Measurements from ENCODE around the gene DACT1.
A peak's percentile ranks its signal among the peaks of the same experiment; 100 is the strongest.
"Not testable (repeated sequence)": the region's sequence is repeated elsewhere in the genome, so short reads cannot be mapped to it uniquely, and the experiment has no call there.

The DACT1 gene

DNA sequence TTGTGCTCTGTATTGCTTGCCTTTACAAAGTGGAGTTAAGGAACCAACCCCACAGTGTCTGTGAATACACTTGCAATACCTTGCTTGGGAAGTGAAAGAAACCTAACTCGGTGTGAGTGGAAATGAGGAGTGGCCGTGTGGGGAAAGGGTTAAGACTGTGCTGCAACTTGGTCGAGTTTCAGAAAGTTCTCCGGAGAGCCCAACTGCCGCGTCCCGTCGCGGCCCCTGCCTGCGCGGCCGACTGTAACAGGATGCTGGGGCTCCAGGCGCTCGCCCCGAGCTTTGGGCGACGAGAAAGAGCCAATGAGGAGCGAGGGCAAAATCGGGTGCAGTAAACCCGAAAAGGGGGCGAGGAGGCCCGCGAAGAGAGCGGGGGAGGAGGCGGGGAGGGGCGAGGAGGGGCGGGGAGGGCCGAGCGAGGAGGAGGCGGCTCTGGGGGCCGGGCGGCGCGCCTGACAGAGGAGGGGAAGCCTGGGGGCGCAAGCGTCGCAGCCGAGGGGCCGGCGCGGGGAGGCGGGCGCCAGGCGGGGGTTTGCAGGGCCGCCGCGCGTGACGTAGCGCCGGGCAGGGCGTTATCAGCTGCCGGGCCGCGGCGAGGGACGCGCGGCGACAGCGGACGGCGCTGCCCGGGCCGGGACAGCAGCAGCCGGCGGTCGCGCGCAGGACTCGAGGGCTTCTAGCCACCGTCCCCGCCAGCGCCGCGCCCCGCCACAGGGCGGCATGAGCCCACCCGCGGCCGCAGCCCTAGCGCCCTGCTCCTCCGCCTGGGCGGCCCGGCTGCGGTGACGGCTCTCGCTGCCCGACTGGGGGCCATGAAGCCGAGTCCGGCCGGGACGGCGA lies at the start of gene DACT1:
TSS of gene DACT1 (plus strand) at position 572 of the 840 bp plus-strand sequence. CDS start at position 813, 241 bp downstream.
- peak; percentile 57 for DNase-seq (ENCODE audit: low read depth)
- no peak for TF ChIP-seq CTCF (IDR thresholded peaks at IDR 0.05; ENCODE audit: control insufficient read depth, insufficient read depth, low read depth, low read length, missing control alignments)
- peak within 1 kb of the TSS; percentile 87 for H3K4me3 ChIP-seq (ENCODE audit: control insufficient read depth, low read depth, low read length)

GRCh38 chr14:58588321-58588720 lies 49.4 kb upstream of the DACT1 start:
- H3K4me3 ChIP-seq (ENCODE audit: control insufficient read depth, low read depth, low read length); DNase-seq (ENCODE audit: low read depth): not testable (repeated sequence)

- DNase-seq (ENCODE audit: low read depth): no peak
- TF ChIP-seq CTCF (IDR thresholded peaks at IDR 0.05; ENCODE audit: control insufficient read depth, insufficient read depth, low read depth, low read length, missing control alignments): no peak
- H3K4me3 ChIP-seq (ENCODE audit: control insufficient read depth, low read depth, low read length): no peak overlapping the region
Measured at GRCh38 chr14:58593977-58594376, 43.8 kb upstream of the DACT1 start.

- H3K4me3 ChIP-seq (ENCODE audit: control insufficient read depth, low read depth, low read length): no peak overlapping the region
- no peak for TF ChIP-seq CTCF (IDR thresholded peaks at IDR 0.05; ENCODE audit: control insufficient read depth, insufficient read depth, low read depth, low read length, missing control alignments)
- no peak for DNase-seq (ENCODE audit: low read depth)
Measured at GRCh38 chr14:58597041-58597440, 40.7 kb upstream of the DACT1 start.

- H3K4me3 ChIP-seq (ENCODE audit: control insufficient read depth, low read depth, low read length): no peak overlapping the region
- DNase-seq (ENCODE audit: low read depth): no peak
- TF ChIP-seq CTCF (IDR thresholded peaks at IDR 0.05; ENCODE audit: control insufficient read depth, insufficient read depth, low read depth, low read length, missing control alignments): no peak
Measured at GRCh38 chr14:58598028-58598803, 39.5 kb upstream of the DACT1 start.

DNA sequence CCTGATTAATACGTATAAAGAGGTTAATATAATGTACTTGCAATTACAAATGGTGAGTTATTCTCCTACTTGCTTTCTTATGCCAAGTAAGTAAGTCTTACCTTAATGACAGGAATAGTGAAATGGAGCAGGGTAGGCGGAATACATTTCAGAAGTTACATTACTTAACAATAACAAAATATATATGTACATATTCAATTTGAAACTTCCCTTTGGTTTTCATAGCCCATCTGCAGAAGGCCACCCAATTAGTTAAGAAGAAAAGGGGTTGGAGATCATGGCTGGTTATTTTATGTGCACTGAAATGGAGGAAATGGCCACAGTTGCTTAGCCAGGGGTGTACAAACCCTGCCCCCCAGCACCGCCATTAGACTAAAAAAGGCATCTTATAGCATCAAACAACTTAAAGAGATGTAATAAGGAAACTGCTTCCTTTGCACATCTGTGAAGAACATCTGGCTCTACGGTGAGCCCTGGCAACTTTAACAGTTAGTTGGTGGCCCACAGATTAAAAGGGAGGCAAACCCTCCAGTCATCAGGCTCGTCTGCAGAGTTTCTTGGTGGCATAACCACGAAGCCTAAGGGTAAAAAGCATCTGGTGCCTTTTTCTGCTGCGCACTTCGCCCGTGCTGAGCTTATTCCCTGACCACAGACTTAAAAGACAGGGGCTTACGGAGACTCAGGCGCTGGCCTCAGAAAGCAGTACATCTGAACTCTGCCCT lies 38.8 kb upstream of the DACT1 start:
- DNase-seq (ENCODE audit: low read depth): no peak
- no peak for TF ChIP-seq CTCF (IDR thresholded peaks at IDR 0.05; ENCODE audit: control insufficient read depth, insufficient read depth, low read depth, low read length, missing control alignments)
- no peak overlapping the region for H3K4me3 ChIP-seq (ENCODE audit: control insufficient read depth, low read depth, low read length)

All from AG09309 (cell line).